Colonic mucosa (tissue), 4 donors: ENCODE data around the gene GPR149. TPM values are rescaled to one million over a fixed set of nuclear protein-coding genes. Genes with fewer than 3 reads are reported as not detected.
"Not testable (repeated sequence)": the region's sequence is repeated elsewhere in the genome, so short reads cannot be mapped to it uniquely, and the experiment has no call there.

Experiments used
- DNase-seq: peaks from one replicate; pipeline ENCODE4 v3.0.0-alpha.2; 2020
- H3K27ac ChIP-seq: fragments of 200-600 bp; one replicate; pipeline ENCODE4 v1.8.0; 2021
- H3K27me3 ChIP-seq: fragments of 200-600 bp; one replicate; pipeline ENCODE4 v1.8.0; 2021
- H3K36me3 ChIP-seq: fragments of 200-600 bp; one replicate; pipeline ENCODE4 v1.8.0; 2021
- H3K4me1 ChIP-seq: fragments of 200-600 bp; one replicate; pipeline ENCODE4 v1.8.0; 2021; ENCODE audit warnings: mild to moderate bottlenecking
- H3K4me3 ChIP-seq: fragments of 200-600 bp; one replicate; pipeline ENCODE4 v1.8.0; 2021
- H3K9ac ChIP-seq, 2 donors: one replicate each; pipeline ENCODE4 v1.7.0; 2013; ENCODE audit warnings: control low read depth in 2 of 2, low read depth in 2 of 2, low read length in 2 of 2
- H3K9me3 ChIP-seq: fragments of 200-600 bp; one replicate; pipeline ENCODE4 v1.8.0; 2021
- intact Hi-C: fragments of 100-400 bp; cut with DNase I; formaldehyde crosslinking; loops from one replicate; pipeline ENCODE4 v1.14.1; 2022
- total RNA-seq, 2 donors: library from RNA; stranded (reverse); fragmentation: NEBNext Ultra II Directional in 1 of 2; extraction: Animal tissue kit (Norgen Biotek cat#: 25700) in 1 of 2; gene quantifications; one replicate each; pipeline ENCODE4 v1.2.1, GENCODE V29; 2021
- TF ChIP-seq, protein P1 (sequence below): fragments of 200-600 bp; IDR thresholded peaks from one replicate; pipeline ENCODE4 v1.8.0; 2022; ENCODE audit warnings: antibody characterized with exemption, mild to moderate bottlenecking
- donor health status: healthy.
- donor health status: DM: no; HTN: no; CAD: no.
- donor health status: DM: no; HTN: no; CAD: no.

The GPR149 gene, protein sequence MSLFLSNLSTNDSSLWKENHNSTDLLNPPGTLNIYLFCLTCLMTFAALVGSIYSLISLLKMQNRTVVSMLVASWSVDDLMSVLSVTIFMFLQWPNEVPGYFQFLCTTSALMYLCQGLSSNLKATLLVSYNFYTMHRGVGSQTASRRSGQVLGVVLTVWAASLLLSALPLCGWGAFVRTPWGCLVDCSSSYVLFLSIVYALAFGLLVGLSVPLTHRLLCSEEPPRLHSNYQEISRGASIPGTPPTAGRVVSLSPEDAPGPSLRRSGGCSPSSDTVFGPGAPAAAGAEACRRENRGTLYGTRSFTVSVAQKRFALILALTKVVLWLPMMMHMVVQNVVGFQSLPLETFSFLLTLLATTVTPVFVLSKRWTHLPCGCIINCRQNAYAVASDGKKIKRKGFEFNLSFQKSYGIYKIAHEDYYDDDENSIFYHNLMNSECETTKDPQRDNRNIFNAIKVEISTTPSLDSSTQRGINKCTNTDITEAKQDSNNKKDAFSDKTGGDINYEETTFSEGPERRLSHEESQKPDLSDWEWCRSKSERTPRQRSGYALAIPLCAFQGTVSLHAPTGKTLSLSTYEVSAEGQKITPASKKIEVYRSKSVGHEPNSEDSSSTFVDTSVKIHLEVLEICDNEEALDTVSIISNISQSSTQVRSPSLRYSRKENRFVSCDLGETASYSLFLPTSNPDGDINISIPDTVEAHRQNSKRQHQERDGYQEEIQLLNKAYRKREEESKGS
- not detected for total RNA-seq

DNA sequence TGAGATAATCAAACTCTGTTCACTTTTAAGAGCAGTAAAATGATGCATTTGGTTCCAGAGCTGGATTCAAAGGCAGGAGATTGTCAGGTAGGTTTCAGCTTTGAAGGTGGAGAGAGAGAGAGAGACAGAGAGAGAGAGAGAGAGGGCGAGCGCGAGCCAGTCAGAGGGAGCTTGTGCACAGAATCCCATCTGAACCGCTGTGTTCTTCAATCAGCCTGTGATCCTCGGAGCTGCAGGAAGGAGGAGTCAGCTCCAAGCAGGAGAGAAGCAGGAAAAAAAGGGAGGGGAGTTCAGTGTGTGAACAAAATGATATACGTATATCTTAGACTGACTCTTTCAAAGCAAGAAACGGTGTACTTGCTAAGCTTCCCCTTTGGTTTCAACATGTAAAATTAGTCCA, at the start of gene GPR149:
GPR149 (minus strand) TSS at position 177 of the 400 bp plus-strand sequence. CDS start 575 bp downstream, outside the sequence.
- Histone ChIP-seq H3K9me3 (no peaks in the 10 kb centered on the region), H3K4me3 (no peak within 1 kb of the TSS), H3K27ac (no peak within 1 kb of the TSS), H3K9ac (no peak within 1 kb of the TSS), H3K27me3 (peaks cover 7% of the 10 kb centered on the region), H3K4me1 (no peaks in the 10 kb centered on the region), H3K36me3 (no peaks in the 10 kb centered on the region)
- TF ChIP-seq, protein P1, sequence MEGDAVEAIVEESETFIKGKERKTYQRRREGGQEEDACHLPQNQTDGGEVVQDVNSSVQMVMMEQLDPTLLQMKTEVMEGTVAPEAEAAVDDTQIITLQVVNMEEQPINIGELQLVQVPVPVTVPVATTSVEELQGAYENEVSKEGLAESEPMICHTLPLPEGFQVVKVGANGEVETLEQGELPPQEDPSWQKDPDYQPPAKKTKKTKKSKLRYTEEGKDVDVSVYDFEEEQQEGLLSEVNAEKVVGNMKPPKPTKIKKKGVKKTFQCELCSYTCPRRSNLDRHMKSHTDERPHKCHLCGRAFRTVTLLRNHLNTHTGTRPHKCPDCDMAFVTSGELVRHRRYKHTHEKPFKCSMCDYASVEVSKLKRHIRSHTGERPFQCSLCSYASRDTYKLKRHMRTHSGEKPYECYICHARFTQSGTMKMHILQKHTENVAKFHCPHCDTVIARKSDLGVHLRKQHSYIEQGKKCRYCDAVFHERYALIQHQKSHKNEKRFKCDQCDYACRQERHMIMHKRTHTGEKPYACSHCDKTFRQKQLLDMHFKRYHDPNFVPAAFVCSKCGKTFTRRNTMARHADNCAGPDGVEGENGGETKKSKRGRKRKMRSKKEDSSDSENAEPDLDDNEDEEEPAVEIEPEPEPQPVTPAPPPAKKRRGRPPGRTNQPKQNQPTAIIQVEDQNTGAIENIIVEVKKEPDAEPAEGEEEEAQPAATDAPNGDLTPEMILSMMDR = no peak
- DNase-seq = no peak
- intact Hi-C loops = no loop called here

DNA sequence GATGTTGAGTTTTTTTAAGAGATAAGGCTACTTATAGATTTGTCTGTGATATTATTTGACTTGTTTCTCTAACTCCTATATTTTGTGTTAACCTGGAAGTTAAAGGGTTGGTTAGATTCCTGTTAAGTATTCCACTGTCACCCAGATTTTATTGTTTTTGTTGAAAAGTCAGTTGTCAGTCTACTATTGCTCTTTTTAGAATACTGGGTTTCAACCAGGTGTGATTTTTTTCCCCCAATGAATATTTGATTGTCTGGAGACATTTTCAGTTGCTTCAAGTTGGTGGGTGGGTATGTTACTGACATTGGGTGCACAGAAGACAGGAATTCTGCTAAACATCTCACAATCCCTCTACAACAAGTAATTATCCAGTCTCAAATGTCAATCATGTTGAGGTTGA, 43.8 kb upstream of the GPR149 start:
- H3K27ac ChIP-seq = no peak overlapping the region
- no peaks in the 10 kb centered on the region for H3K9me3 ChIP-seq
- H3K4me3 ChIP-seq = no peak overlapping the region
- H3K36me3 ChIP-seq = no peaks in the 10 kb centered on the region
- TF ChIP-seq, protein P1 = no peak
- H3K27me3 ChIP-seq = no peaks in the 10 kb centered on the region
- no peaks in the 10 kb centered on the region for H3K4me1 ChIP-seq
- no peak overlapping the region for H3K9ac ChIP-seq
- intact Hi-C loops = no loop called here
- no peak for DNase-seq

DNA sequence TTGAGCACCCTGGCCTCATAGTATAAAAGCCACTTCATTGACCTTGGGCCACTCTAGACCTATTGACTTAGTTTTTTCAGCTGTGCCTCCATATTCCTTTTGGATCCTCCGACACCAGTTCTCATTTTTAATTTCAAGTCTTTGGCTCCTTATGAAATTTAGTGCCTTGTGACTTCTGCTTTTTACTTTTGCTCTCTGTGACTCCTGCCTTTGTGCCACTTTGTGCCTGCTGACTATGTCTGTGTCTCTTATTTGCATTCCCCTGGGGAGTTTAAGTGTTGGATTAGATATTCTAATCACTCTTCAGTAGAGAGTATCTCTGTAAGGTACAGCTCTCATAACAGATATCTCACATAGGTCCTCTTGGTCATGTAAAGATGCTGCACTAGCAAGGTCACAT, 39.6 kb upstream of the GPR149 start:
- no peak for DNase-seq
- no peak overlapping the region for H3K9ac ChIP-seq
- H3K9me3 ChIP-seq = no peaks in the 10 kb centered on the region
- no peak overlapping the region for H3K27ac ChIP-seq
- intact Hi-C loops = no loop called here
- no peaks in the 10 kb centered on the region for H3K27me3 ChIP-seq
- no peaks in the 10 kb centered on the region for H3K36me3 ChIP-seq
- no peaks in the 10 kb centered on the region for H3K4me1 ChIP-seq
- TF ChIP-seq, protein P1 = no peak
- no peak overlapping the region for H3K4me3 ChIP-seq

DNA sequence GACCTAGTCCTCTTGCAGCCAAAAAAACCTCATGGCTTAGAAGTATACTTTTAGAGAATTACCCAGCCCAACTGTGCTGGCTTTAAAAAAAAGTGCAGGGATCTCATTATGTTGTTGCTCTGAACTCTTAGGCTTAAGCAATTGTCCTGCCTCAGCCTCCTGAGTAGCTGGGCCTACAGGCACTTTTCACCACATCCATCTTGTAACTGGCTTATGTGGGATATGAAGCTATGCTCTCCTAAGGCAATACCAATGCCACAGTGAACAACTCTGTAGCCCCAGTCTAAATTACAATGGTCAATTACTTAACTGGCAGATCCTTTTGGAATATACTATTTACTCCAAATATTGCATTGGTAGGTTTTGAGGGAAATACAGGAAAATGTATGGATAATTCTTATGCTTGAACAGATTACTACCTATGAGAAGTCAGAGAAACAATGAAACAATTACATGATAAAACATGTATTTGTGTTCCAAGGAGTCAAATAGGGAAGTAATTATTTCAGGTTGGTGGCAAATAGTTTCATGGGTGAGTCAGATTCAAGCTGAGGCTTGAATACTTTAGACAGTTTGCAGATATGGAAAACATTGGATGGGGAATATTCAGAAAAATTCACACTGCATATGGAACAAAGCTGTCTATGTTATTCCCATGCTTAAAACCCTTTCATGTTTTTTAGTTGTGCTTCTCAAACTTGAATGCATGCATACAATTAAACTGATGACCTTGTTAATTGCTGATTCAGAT, 34.6 kb upstream of the GPR149 start:
- H3K36me3 ChIP-seq = no peaks in the 10 kb centered on the region
- no peak overlapping the region for H3K4me3 ChIP-seq
- H3K27me3 ChIP-seq = no peaks in the 10 kb centered on the region
- H3K27ac ChIP-seq = no peak overlapping the region
- H3K9ac ChIP-seq = no peak overlapping the region
- TF ChIP-seq, protein P1 = no peak
- intact Hi-C loops = no loop called here
- no peaks in the 10 kb centered on the region for H3K4me1 ChIP-seq
- H3K9me3 ChIP-seq = no peaks in the 10 kb centered on the region
- DNase-seq = no peak

DNA sequence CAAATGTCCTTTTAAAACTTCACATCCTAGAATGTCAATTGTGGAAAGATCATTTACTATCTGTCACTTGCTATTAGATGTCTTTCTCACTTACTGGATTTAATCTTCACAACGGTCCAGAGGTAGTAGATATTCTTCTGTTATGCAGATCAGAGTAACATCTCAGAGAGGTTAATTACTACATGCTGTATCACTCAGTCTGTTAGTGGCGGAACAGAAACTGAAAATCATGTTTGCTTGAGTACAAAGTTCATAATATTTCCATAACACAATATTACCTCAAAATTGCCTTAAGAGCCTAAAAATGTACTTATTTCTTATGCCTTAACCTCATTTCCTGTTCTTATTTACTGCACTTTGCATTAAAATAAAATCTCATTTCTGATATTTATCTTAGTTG, 28.6 kb upstream of the GPR149 start:
- Histone ChIP-seq H3K4me3 (no peak overlapping the region), H3K27ac (no peak overlapping the region), H3K9ac (no peak overlapping the region), H3K27me3 (no peaks in the 10 kb centered on the region), H3K36me3 (no peaks in the 10 kb centered on the region), H3K9me3 (no peaks in the 10 kb centered on the region), H3K4me1 (no peaks in the 10 kb centered on the region)
- TF ChIP-seq, protein P1 = no peak
- no peak for DNase-seq
- intact Hi-C loops = no loop called here

DNA sequence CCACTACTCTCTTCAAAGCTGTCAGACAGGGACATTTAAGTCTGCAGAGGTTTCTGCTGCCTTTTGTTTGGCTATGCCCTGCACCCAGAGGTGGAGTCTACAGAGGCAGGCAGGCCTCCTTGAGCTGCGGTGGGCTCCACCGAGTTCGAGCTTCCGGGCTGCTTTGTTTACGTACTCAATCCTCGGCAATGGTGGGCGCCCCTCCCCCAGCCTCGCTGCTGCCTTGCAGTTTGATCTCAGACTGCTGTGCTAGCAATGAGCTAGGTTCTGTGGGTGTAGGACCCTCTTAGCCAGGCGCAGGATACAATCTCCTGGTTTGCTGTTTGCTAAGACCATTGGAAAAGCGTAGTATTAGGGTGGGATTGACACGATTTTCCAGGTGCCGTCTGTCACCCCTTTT, 9.1 kb upstream of the GPR149 start:
- H3K36me3 ChIP-seq, DNase-seq, H3K4me3 ChIP-seq, intact Hi-C loops, H3K9ac ChIP-seq, H3K27me3 ChIP-seq, H3K4me1 ChIP-seq, H3K27ac ChIP-seq, H3K9me3 ChIP-seq: not testable (repeated sequence)
